PC-9 (cell line): ENCODE results near the gene NCKIPSD.

ENCODE experiments used
- EZH2 ChIP-seq: fragments of 200-600 bp; sonication (generic); IDR thresholded peaks from 2 replicates; pipeline ENCODE4 v1.8.0; 2017; ENCODE audit warnings: antibody characterized with exemption, low read depth
- TF ChIP-seq, protein P1 (sequence below): fragments of 200-600 bp; sonication (generic); conservative IDR thresholded peaks from 2 replicates; pipeline ENCODE4 v1.6.1; 2017; ENCODE audit warnings: mixed run types, antibody characterized with exemption, mild to moderate bottlenecking, moderate library complexity

DNA sequence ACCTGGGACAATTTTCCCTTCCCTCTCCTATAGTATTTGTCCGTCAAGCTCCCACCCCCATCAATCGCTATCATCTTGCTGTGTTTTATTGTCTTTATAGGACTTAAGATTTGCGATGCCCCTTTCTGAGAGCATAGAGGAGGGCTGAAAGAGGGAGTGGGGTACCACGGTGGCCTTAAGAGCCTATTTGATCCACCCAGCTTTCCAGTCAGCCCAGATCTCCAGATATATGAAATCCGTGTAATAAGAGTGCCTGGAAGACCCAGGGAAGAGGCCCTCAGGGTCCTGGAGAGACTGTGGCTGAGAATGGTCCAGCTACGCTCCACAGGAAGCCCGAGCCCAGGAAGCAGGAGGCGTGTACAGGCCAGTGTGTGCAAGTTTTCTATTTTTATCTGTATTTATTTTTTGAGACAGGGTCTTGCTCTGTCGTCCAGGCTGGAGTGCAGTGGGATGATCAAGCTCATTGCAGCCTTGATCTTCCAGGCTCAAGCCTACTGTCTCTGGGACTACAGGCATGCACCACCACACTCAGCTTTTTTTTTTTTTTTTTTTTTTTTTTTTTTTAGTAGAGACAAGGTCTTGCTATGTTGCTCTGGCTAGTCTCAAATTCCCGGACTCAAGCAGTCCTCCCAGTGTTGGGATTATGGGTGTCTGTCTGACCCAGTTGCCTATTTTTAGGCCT, 964 bp upstream of the NCKIPSD start:
- TF ChIP-seq, protein P1, sequence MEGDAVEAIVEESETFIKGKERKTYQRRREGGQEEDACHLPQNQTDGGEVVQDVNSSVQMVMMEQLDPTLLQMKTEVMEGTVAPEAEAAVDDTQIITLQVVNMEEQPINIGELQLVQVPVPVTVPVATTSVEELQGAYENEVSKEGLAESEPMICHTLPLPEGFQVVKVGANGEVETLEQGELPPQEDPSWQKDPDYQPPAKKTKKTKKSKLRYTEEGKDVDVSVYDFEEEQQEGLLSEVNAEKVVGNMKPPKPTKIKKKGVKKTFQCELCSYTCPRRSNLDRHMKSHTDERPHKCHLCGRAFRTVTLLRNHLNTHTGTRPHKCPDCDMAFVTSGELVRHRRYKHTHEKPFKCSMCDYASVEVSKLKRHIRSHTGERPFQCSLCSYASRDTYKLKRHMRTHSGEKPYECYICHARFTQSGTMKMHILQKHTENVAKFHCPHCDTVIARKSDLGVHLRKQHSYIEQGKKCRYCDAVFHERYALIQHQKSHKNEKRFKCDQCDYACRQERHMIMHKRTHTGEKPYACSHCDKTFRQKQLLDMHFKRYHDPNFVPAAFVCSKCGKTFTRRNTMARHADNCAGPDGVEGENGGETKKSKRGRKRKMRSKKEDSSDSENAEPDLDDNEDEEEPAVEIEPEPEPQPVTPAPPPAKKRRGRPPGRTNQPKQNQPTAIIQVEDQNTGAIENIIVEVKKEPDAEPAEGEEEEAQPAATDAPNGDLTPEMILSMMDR = no peak
- TF ChIP-seq EZH2 = no peak
